Keratinocyte (primary cell): ENCODE measurements around the gene KIAA0825. TPM values are rescaled to one million over a fixed set of nuclear protein-coding genes. Genes with fewer than 3 reads are reported as not detected.

Experiments
- DNase-seq: peaks from one replicate; pipeline ENCODE4 v3.0.0-alpha.2; 2011; ENCODE audit warnings: low read depth, missing footprints, low spot score
- FAIRE-seq: peaks from 2 replicates; lab custom pipeline; 2011; peaks lifted over from hg19 to GRCh38; lab: Jason Lieb, UNC
- H2AFZ ChIP-seq: 2 replicates; pipeline ENCODE4 v1.6.0; 2012; ENCODE audit warnings: low read length, control low read depth, inconsistent platforms; ENCODE audit not compliant: control insufficient read depth
- H3K27ac ChIP-seq: 2 replicates; pipeline ENCODE4 v1.5.1; 2011; ENCODE audit warnings: low read length; ENCODE audit not compliant: control insufficient read depth, insufficient read depth
- H3K27me3 ChIP-seq: 3 replicates; pipeline ENCODE4 v1.6.0; 2011; ENCODE audit warnings: low read length; ENCODE audit not compliant: control insufficient read depth, insufficient read depth; ENCODE audit errors: extremely low read depth
- H3K36me3 ChIP-seq, 2 experiments: 2 replicates in 1 of 2; 3 replicates in 1 of 2; pipeline ENCODE4 v1.5.1; 2011; ENCODE audit warnings: low read length in 2 of 2, mild to moderate bottlenecking in 1 of 2; ENCODE audit not compliant: control insufficient read depth in 2 of 2, insufficient read depth in 2 of 2; ENCODE audit errors: extremely low read depth in 1 of 2
- H3K4me1 ChIP-seq: 3 replicates; pipeline ENCODE4 v1.5.1; 2011; ENCODE audit warnings: low read length; ENCODE audit not compliant: control insufficient read depth, insufficient read depth; ENCODE audit errors: extremely low read depth
- H3K4me2 ChIP-seq: 3 replicates; pipeline ENCODE4 v1.6.0; 2011; ENCODE audit warnings: low read depth, low read length; ENCODE audit not compliant: control insufficient read depth, insufficient read depth; ENCODE audit errors: extremely low read depth
- H3K4me3 ChIP-seq, 3 experiments: fragments of 200-600 bp in 1 of 3; sonication (generic) in 1 of 3; 2 replicates in 2 of 3; 3 replicates in 1 of 3; pipeline ENCODE4 v1.5.1; 2011 to 2016; ENCODE audit warnings: low read length in 3 of 3, mild to moderate bottlenecking in 3 of 3, control low read depth in 2 of 3, inconsistent platforms in 1 of 3, low read depth in 1 of 3, mixed read lengths in 1 of 3, mixed run types in 1 of 3, moderate library complexity in 1 of 3; ENCODE audit not compliant: control insufficient read depth in 2 of 3, insufficient read depth in 2 of 3; ENCODE audit errors: extremely low read depth in 1 of 3
- H3K79me2 ChIP-seq: 2 replicates; pipeline ENCODE4 v1.6.0; 2012; ENCODE audit warnings: low read length; ENCODE audit not compliant: control insufficient read depth, insufficient read depth
- H3K9ac ChIP-seq: 3 replicates; pipeline ENCODE4 v1.6.0; 2011; ENCODE audit warnings: low read length; ENCODE audit not compliant: control insufficient read depth, insufficient read depth; ENCODE audit errors: extremely low read depth
- H3K9me1 ChIP-seq: 3 replicates; pipeline ENCODE4 v1.6.0; 2011; ENCODE audit warnings: low read length; ENCODE audit not compliant: control insufficient read depth, insufficient read depth; ENCODE audit errors: extremely low read depth
- H3K9me3 ChIP-seq: 2 replicates; pipeline ENCODE4 v1.5.1; 2012; ENCODE audit warnings: low read depth, low read length; ENCODE audit not compliant: control insufficient read depth
- H4K20me1 ChIP-seq: 3 replicates; pipeline ENCODE4 v1.6.0; 2011; ENCODE audit warnings: low read length; ENCODE audit not compliant: control insufficient read depth, insufficient read depth; ENCODE audit errors: extremely low read depth
- CTCF ChIP-seq, 3 experiments: IDR thresholded peaks in 1 of 3; conservative IDR thresholded peaks in 1 of 3; optimal IDR thresholded peaks in 1 of 3; 2 replicates in 2 of 3; 3 replicates in 1 of 3; pipeline versions ENCODE3 to v1.5.1; 2011; ENCODE audit warnings: low read length in 3 of 3, mild to moderate bottlenecking in 3 of 3, moderate library complexity in 2 of 3, control low read depth in 1 of 3, inconsistent platforms in 1 of 3; ENCODE audit not compliant: insufficient read depth in 2 of 3; ENCODE audit errors: extremely low read depth in 1 of 3
- EZH2 ChIP-seq: IDR thresholded peaks from one replicate; pipeline ENCODE4 v1.6.1; 2012; ENCODE audit warnings: inconsistent platforms, mild to moderate bottlenecking, low read length, moderate library complexity
- dilution Hi-C: fragments of 300-500 bp; cut with MboI; formaldehyde crosslinking; loops from one replicate; pipeline ENCODE4 v1.7.0; 2020; ENCODE audit warnings: low sequenced_read_pairs; ENCODE audit not compliant: extremely low pct_ligation_motif_present
- polyA plus RNA-seq, 5 experiments: library from polyadenylated mRNA; depleted of rRNA in 3 of 5; stranded (reverse) in 3 of 5; stranded (forward) in 1 of 5; unstranded in 1 of 5; fragments of >200 nt; gene quantifications; 1 replicate in 1 of 5; 2 replicates in 3 of 5; 3 replicates in 1 of 5; pipeline versions ENCODE4 v1.2.1 to v1.2.3, GENCODE V29; 2011 to 2012; ENCODE audit warnings: missing spikeins in 2 of 5, low read depth in 1 of 5, low replicate concordance in 1 of 5

Gene KIAA0825
- polyA plus RNA-seq, 1 donor (not counting 4 experiments of a cell fraction or from before 2014, with no cell fraction given) = 1.2 TPM

GRCh38 chr5:94615862-94616261, 2.5 kb downstream of the KIAA0825 start:
- Histone ChIP-seq H3K4me3 (no peak overlapping the region), H4K20me1 (no peaks in the 10 kb centered on the region), H3K9me3 (no peaks in the 10 kb centered on the region), H3K4me1 (peaks cover 13% of the 10 kb centered on the region), H3K9ac (no peak overlapping the region), H3K9me1 (no peaks in the 10 kb centered on the region), H3K27me3 (no peaks in the 10 kb centered on the region), H3K36me3 (no peaks in the 10 kb centered on the region), H3K27ac (no peak overlapping the region), H3K79me2 (peaks cover 29% of the 10 kb centered on the region), H2AFZ (no peak overlapping the region), H3K4me2 (no peak overlapping the region)
- DNase-seq (no peak), FAIRE-seq (no peak)
- no peak for TF ChIP-seq CTCF (optimal IDR thresholded peaks at IDR 0.05 in 1 of 3, IDR thresholded peaks at IDR 0.05 in 1 of 3, conservative IDR thresholded peaks at IDR 0.05 in 1 of 3; ENCODE audit: extremely low read depth in 1 of 3, insufficient read depth in 2 of 3, low read length in 3 of 3)
- no peak for TF ChIP-seq EZH2
- dilution Hi-C loops = no loop called here

- no peak overlapping the region for H2AFZ ChIP-seq
- H4K20me1 ChIP-seq = no peaks in the 10 kb centered on the region
- H3K4me3 ChIP-seq = no peak overlapping the region
- dilution Hi-C loops = no loop called here
- TF ChIP-seq EZH2 = no peak
- no peak for TF ChIP-seq CTCF (optimal IDR thresholded peaks at IDR 0.05 in 1 of 3, IDR thresholded peaks at IDR 0.05 in 1 of 3, conservative IDR thresholded peaks at IDR 0.05 in 1 of 3; ENCODE audit: extremely low read depth in 1 of 3, insufficient read depth in 2 of 3, low read length in 3 of 3)
- H3K9me1 ChIP-seq = no peaks in the 10 kb centered on the region
- H3K9ac ChIP-seq = no peak overlapping the region
- no peaks in the 10 kb centered on the region for H3K9me3 ChIP-seq
- H3K4me1 ChIP-seq = peaks cover 8% of the 10 kb centered on the region
- H3K27ac ChIP-seq = no peak overlapping the region
- DNase-seq (no peak), FAIRE-seq (no peak)
- peaks cover 14% of the 10 kb centered on the region for H3K79me2 ChIP-seq
- H3K36me3 ChIP-seq = no peaks in the 10 kb centered on the region
- H3K27me3 ChIP-seq = no peaks in the 10 kb centered on the region
- H3K4me2 ChIP-seq = no peak overlapping the region
These were observed 4.1 kb downstream of the KIAA0825 start for GRCh38 chr5:94614156-94614805.
